ENCODE results near the gene AARS2.

Gene AARS2

GRCh38 chr6:44300292-44300823 is 12.8 kb downstream of the AARS2 start:
- DNase-seq (ENCODE audit: low spot score) = no peak

DNA sequence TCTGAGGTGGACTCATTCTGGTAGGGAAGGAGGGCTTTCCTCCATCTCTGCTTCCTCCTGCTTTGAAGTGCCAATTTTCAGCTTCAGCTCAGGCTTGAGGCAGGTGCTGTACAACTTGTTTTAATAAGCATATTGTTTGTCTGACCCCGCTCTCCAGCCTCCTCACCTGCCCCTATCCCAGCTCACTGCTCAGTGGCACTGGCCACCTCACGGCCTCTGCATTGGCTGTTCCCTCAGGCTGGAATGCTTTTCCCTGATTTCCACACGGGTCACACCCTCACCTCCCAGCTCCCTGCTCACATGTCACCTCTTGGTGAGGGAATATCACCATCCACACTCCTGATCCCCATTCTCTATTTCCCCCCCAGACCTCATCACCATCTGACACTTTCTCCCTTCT is 14.3 kb downstream of the AARS2 start:
- no peak for DNase-seq (ENCODE audit: low spot score)

GRCh38 chr6:44298055-44298803 is 14.9 kb downstream of the AARS2 start:
- no peak for DNase-seq (ENCODE audit: low spot score)

DNA sequence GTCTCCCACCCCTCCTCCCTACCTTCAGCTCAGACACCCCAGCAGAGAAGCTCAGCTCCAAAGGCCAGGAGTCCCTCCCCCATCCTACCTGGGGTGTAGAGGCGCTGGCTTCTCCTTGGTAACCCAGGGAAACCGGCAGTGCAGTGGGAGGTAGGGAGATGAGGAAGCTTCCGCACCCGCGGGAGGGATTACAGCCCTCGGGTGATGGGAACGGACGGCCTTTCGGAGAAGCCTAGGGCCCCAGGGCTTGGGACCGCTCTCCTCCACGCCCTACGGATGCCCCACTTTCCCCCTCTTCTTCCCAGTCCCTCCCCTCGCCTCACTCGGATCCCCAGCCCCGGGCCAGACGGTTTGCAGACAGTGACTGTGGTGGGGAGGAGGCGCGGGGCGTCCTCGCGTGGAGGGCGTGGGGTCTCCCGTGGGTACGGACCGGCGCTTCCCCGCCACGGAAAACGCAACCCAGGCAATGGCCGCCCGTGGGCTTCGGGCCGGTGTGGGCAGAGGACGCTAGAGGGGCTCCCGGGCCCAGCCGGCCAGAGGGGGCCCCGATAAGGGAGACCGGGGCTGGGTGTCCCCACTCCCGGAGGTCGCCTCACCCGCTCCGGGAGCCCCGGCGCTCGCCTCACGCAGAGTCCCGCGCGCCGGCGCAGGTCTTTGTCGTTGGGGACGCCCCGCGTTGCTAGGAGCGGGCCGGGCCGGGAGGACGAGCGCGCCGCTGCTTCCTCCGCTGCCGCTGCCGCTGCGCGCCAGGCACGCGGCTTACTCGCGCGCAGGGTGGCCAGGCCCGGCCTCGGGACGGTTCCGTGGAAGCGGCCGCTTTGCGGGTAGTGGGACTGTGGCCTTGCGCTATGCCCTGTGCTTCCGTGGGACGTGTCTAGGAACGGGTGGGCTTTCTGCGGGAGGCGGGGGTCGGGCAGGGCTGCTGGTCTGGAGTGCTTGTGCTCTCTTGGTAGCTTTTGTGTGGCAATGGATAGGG is 15.8 kb downstream of the AARS2 start:
- peak; percentile 89 for DNase-seq (ENCODE audit: low spot score)

DNA sequence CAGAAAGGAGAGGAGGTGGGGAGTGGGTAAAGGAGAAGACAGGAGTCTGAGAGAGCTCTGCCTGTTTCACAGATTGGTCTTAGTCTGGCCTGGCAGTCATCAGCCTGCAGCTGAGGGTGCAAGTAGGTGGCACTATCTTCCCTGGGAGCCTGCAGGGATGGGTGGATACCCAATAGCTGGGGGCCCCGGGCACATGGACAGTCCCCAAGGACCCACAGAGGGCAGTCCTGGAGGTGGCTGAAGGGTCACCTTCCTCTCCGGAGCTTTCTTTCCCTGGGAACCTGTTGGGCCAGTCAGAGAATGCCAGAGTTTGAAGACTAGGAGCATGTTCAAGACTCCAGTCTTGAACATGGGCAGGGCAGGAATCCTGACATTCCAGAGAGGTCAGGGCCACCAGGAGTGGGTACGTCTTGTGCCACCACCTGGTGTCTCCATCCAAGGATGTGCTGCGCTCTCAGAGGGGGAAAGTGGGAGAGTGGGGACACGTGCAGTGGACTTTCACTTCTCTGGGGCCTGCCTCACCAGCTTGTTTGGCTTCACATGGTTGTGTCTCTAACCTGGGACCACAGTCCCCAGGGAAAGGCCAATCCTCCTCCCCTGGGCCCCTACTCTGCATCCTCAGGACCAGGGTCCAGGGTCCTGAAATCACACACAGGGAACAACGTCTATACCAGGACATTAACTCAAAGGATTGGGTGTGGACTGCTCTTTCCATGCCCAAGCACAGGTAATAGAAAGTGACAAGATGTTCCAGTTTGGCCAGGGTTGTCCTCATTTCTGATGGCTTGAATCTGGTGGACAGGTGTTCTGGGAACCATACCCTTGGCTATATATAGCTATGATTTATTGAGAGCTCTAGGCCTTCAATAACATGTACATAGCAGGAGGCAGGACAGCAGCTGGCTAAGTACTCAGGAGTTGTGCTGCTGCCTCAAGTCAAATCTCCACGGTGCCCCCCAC is 18.0 kb downstream of the AARS2 start:
- no peak for DNase-seq (ENCODE audit: low spot score)

- no peak for DNase-seq (ENCODE audit: low spot score)
Measured at GRCh38 chr6:44292661-44293365, 20.3 kb downstream of the AARS2 start.

GRCh38 chr6:44291841-44292240 is 21.3 kb downstream of the AARS2 start:
- DNase-seq (ENCODE audit: low spot score) = no peak

GRCh38 chr6:44289726-44290260 is 23.4 kb downstream of the AARS2 start:
- DNase-seq (ENCODE audit: low spot score) = peak; percentile 66

DNA sequence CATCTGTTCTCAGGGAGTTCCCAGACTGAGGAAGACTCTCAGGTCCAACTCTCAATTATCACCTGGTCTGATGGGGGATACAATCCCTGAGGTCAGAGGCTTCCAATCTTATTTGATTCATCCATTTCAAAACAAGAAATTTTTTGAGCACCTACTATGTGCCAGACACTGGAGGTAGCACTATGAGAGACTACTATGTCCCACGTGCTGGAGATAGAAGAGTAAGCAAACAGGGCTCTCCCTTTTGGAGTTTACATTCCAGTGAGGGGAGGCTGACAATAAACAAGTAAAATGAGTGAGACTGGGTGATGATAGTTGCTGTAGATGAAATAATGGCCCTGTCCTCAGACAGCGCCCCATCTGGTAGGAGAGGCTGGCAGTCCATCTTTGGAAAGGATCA is 26.4 kb downstream of the AARS2 start:
- no peak for DNase-seq (ENCODE audit: low spot score)

- DNase-seq (ENCODE audit: low spot score) = no peak
Measured at GRCh38 chr6:44286285-44286565, 26.9 kb downstream of the AARS2 start.

DNA sequence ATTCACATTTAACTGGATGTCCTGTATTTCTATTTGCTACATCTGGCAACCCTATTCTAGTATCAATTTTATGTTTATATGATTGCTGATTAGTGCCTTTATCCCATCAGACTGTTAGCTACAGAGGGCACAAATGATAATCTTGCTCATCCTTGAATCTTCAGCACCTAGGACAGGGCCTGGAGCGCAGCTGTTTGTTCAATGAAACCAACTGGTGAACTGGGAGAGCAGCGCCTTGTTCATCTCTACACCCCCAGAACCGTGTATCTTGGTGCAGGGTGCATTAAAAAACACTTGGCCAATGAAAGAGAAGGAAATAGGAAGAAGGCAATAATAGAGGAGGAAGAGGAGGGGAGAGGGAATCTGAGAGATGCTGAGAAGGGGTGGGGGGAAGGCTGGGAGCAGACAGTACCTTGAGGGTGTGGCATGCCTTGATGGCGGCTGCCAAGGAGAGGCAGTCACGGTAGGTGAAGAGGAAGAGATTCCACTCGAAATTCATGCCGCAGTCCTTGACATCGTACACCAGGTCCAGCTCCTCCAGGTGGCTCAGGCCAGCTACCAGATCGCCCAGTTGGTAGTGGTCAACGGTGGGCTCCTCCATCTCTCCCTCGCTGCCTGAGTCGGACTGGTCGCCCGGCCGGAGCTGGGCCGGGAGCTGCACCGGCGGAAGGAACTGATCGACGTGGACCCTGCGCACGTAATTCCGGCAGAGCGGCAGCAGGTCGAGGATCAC is 27.4 kb downstream of the AARS2 start:
- DNase-seq (ENCODE audit: low spot score) = no peak

DNA sequence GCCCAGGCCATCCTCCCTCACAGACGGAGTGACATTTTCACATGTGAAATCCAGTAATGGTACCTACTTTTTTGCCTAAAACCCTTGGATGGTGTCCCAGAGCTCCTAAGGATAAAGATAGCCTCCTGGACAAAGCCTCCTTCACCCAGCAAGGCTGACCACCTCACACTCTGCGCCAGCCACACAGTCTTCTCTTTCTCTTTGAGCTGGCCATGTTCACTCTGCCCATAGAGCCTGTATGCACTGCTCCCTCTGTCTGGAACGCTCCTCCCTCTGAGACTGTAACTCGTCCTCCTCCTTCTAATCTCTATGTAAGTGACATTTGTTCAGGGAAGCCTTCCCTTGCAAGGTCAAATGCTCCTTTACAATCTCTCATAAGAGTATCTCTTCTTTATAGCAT is 28.3 kb downstream of the AARS2 start:
- DNase-seq (ENCODE audit: low spot score) = no peak

DNA sequence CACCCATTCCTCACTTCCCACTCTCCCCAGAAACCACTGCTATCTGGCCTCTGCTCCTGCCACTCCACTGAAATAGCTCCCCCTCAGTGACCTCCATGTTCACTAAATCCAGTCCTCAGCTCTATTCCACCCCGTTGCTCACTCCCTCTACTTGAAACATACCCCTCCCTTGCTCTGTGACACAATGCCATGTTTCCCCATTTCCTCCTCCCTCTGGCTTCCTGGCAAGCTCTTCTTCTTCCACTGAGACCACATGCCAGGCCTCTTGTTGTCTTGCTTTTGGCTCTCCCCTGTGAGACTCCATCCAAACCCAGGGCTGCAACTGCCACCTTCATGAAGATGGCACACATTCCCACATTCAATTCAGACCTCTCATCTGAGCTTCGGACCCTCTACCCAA is 29.0 kb downstream of the AARS2 start:
- no peak for DNase-seq (ENCODE audit: low spot score)

- no peak for DNase-seq (ENCODE audit: low spot score)
Measured at GRCh38 chr6:44278774-44279697, 34.1 kb downstream of the AARS2 start.

DNA sequence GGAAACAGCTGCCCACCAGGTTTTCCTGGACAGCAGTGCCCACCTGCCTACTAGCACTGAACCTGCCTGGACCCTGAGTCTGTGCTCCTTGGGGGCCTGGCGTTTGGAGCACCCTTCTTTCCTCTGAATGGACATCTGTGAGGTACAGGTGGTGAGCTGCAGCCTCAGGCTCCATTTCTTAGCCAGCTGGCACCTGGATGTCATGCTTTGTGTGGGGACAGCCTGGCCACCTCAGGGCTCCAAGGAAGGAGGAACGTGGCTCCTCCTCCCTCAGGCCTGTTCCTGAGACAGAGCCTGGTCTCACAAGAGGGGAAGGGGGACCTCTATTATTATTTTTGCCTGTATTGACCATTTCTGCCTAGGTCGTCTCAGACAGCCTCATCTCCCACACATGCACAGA is 34.8 kb downstream of the AARS2 start:
- DNase-seq (ENCODE audit: low spot score) = no peak

DNA sequence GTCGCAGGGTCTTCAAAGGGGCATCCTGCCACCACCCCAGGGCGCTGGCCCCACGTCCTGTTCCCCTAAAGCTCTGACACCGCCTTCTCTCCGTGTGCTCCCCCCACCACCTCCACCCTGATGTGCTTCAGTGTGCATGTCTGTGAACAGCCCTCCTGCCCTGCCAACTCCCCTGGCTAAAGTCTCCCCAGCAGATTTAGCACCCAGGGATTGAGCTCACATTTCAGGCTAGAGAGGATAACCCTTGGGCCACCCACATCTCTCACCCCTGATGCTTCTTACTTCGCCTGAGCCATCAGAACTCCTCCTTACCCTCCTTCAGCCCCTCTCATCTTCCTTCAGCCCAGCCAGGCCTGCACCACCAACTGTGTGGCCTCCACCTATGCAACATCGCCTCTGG is 35.4 kb downstream of the AARS2 start:
- no peak for DNase-seq (ENCODE audit: low spot score)

GRCh38 chr6:44276667-44277640 is 36.2 kb downstream of the AARS2 start:
- DNase-seq (ENCODE audit: low spot score) = no peak

All from D341Med (cell line).